K562 (cell line): ENCODE data around the gene SNX15. TPM values are rescaled to one million over a fixed set of nuclear protein-coding genes. Genes with fewer than 3 reads are reported as not detected.

Experiments
- E2F3 ChIP-seq: fragments of 250-450 bp; sonication (Bioruptor Pico); IDR thresholded peaks from 2 replicates; pipeline ENCODE4 v1.4.0; 2020; ENCODE audit warnings: mild to moderate bottlenecking
- ETV5 ChIP-seq: sonication (generic); formaldehyde crosslinking; IDR thresholded peaks from 2 replicates; pipeline ENCODE4 v1.4.0; 2020; ENCODE audit warnings: low read depth, mild to moderate bottlenecking, missing genetic modification reagents
- KLF6 ChIP-seq: fragments of 250-450 bp; sonication (Bioruptor Pico); IDR thresholded peaks from 2 replicates; pipeline ENCODE4 v1.4.0; 2020; ENCODE audit warnings: mild to moderate bottlenecking, moderate library complexity, borderline replicate concordance
- MAZ ChIP-seq, 2 experiments: fragments of 450-650 bp in 1 of 2; sonication (generic) in 1 of 2; formaldehyde crosslinking; IDR thresholded peaks in 1 of 2; conservative IDR thresholded peaks in 1 of 2; 2 replicates each; pipeline versions ENCODE4 v1.4.0 to v1.5.0; 2020; ENCODE audit warnings: mild to moderate bottlenecking in 1 of 2, missing genetic modification reagents in 1 of 2
- RNF2 ChIP-seq: sonication (generic); IDR thresholded peaks from 2 replicates; pipeline ENCODE4 v1.6.1; 2016
- ZBTB1 ChIP-seq: sonication (generic); formaldehyde crosslinking; IDR thresholded peaks from 2 replicates; pipeline ENCODE4 v1.8.1; 2023; ENCODE audit warnings: missing genetic modification reagents, low read depth, mild to moderate bottlenecking, borderline replicate concordance
- ZBTB8A ChIP-seq: fragments of 450-650 bp; IDR thresholded peaks from 2 replicates; pipeline ENCODE4 v1.6.1; 2018; ENCODE audit warnings: mild to moderate bottlenecking, moderate library complexity; ENCODE audit not compliant: partially characterized antibody
- ZNF282 ChIP-seq: sonication (generic); formaldehyde crosslinking; IDR thresholded peaks from 2 replicates; pipeline ENCODE4 v1.8.1; 2023; ENCODE audit warnings: missing genetic modification reagents
- polyA plus RNA-seq, 8 experiments: library from polyadenylated mRNA; depleted of rRNA in 4 of 8; stranded (reverse) in 5 of 8; unstranded in 3 of 8; fragments of >200 nt; fragmentation: Nextera tagmentation in 2 of 8; fragmentation: Illumina TruSeq in 1 of 8; extraction: Ambion mirVana in 2 of 8; extraction: Trizol in 1 of 8; gene quantifications; 2 replicates each; pipeline versions ENCODE4 v1.2.1 to v1.2.3, GENCODE V29; 2011 to 2014; ENCODE audit warnings: inconsistent platforms in 1 of 8, missing spikeins in 1 of 8
- total RNA-seq, 7 experiments: library from RNA; depleted of rRNA in 6 of 7; stranded (reverse); fragments of >200 nt in 6 of 7; fragmentation: Illumina TruSeq in 2 of 7; extraction: Trizol in 2 of 7; gene quantifications; 2 replicates each; pipeline versions ENCODE4 v1.2.1 to v1.2.3, GENCODE V29; 2011 to 2021; ENCODE audit warnings: low replicate concordance in 1 of 7
- TF ChIP-seq, protein P1 (sequence below): sonication (generic); formaldehyde crosslinking; IDR thresholded peaks from 2 replicates; pipeline ENCODE4 v1.8.0; 2023; ENCODE audit warnings: mild to moderate bottlenecking, missing genetic modification reagents
- TF ChIP-seq, protein P2 (sequence below): sonication (generic); formaldehyde crosslinking; IDR thresholded peaks from 2 replicates; pipeline ENCODE4 v1.8.0; 2022; ENCODE audit warnings: mild to moderate bottlenecking, missing genetic modification reagents, borderline replicate concordance
- TF ChIP-seq, protein P3 (sequence below): fragments of 450-650 bp; IDR thresholded peaks from 2 replicates; pipeline ENCODE4 v1.6.1; 2016; ENCODE audit warnings: mild to moderate bottlenecking, moderate library complexity

SNX15 gene
- total and polyA plus RNA-seq, 9 of the 15 experiments (the other 6 are each of a cell fraction or from before 2014, with no cell fraction given): 1.8 to 27.8 (median 15.2) TPM

DNA sequence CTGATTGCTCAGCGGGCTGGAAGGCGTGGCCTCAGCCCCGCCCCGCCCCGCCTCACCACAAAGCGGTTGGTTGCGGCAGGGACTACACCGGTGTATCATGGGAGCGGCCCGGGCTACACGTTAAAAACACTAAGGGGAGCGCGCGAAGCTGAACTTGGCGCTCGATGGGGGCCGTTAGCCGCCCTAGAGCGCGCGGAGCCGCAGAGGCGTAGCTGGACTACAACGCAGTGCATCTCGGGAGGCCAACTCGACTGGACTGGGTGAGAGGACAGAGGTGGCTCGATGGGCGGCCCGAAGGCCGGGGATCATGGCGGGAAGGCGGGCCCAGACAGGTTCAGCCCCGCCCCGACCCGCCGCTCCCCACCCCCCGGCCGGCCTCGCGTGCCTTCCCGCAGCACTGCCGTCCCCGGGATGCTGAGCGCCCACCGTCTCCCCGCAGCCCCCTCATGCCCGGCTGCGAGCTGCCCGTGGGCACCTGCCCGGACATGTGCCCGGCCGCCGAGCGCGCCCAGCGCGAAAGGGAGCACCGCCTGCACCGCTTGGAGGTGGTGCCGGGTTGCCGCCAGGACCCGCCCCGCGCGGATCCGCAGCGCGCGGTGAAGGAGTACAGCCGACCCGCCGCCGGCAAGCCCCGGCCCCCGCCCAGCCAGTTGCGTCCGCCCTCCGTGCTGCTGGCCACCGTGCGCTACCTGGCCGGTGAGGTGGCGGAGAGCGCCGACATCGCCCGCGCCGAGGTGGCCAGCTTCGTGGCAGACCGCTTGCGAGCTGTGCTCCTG lies 13.8 kb downstream of the SNX15 start, which contains the start of gene SAC3D1 (continued):
- TF ChIP-seq RNF2: peak; percentile 35
- no peak for TF ChIP-seq ZBTB8A
- peak; percentile 62 to 71; a peak in 3 of 4 replicates for TF ChIP-seq MAZ (CRISPR knock-in tag; conservative IDR thresholded peaks at IDR 0.05 in 1 of 2, IDR thresholded peaks at IDR 0.05 in 1 of 2)
- TF ChIP-seq, protein P1, sequence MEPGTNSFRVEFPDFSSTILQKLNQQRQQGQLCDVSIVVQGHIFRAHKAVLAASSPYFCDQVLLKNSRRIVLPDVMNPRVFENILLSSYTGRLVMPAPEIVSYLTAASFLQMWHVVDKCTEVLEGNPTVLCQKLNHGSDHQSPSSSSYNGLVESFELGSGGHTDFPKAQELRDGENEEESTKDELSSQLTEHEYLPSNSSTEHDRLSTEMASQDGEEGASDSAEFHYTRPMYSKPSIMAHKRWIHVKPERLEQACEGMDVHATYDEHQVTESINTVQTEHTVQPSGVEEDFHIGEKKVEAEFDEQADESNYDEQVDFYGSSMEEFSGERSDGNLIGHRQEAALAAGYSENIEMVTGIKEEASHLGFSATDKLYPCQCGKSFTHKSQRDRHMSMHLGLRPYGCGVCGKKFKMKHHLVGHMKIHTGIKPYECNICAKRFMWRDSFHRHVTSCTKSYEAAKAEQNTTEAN (CRISPR knock-in tag): 0 out of 2 replicates have a peak, but pooled peaks have one; percentile 49
- TF ChIP-seq, protein P2, sequence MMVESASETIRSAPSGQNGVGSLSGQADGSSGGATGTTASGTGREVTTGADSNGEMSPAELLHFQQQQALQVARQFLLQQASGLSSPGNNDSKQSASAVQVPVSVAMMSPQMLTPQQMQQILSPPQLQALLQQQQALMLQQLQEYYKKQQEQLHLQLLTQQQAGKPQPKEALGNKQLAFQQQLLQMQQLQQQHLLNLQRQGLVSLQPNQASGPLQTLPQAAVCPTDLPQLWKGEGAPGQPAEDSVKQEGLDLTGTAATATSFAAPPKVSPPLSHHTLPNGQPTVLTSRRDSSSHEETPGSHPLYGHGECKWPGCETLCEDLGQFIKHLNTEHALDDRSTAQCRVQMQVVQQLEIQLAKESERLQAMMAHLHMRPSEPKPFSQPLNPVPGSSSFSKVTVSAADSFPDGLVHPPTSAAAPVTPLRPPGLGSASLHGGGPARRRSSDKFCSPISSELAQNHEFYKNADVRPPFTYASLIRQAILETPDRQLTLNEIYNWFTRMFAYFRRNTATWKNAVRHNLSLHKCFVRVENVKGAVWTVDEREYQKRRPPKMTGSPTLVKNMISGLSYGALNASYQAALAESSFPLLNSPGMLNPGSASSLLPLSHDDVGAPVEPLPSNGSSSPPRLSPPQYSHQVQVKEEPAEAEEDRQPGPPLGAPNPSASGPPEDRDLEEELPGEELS (CRISPR knock-in tag): peak; percentile 40; the same call in 1 of the 2 replicates
- TF ChIP-seq, protein P3, sequence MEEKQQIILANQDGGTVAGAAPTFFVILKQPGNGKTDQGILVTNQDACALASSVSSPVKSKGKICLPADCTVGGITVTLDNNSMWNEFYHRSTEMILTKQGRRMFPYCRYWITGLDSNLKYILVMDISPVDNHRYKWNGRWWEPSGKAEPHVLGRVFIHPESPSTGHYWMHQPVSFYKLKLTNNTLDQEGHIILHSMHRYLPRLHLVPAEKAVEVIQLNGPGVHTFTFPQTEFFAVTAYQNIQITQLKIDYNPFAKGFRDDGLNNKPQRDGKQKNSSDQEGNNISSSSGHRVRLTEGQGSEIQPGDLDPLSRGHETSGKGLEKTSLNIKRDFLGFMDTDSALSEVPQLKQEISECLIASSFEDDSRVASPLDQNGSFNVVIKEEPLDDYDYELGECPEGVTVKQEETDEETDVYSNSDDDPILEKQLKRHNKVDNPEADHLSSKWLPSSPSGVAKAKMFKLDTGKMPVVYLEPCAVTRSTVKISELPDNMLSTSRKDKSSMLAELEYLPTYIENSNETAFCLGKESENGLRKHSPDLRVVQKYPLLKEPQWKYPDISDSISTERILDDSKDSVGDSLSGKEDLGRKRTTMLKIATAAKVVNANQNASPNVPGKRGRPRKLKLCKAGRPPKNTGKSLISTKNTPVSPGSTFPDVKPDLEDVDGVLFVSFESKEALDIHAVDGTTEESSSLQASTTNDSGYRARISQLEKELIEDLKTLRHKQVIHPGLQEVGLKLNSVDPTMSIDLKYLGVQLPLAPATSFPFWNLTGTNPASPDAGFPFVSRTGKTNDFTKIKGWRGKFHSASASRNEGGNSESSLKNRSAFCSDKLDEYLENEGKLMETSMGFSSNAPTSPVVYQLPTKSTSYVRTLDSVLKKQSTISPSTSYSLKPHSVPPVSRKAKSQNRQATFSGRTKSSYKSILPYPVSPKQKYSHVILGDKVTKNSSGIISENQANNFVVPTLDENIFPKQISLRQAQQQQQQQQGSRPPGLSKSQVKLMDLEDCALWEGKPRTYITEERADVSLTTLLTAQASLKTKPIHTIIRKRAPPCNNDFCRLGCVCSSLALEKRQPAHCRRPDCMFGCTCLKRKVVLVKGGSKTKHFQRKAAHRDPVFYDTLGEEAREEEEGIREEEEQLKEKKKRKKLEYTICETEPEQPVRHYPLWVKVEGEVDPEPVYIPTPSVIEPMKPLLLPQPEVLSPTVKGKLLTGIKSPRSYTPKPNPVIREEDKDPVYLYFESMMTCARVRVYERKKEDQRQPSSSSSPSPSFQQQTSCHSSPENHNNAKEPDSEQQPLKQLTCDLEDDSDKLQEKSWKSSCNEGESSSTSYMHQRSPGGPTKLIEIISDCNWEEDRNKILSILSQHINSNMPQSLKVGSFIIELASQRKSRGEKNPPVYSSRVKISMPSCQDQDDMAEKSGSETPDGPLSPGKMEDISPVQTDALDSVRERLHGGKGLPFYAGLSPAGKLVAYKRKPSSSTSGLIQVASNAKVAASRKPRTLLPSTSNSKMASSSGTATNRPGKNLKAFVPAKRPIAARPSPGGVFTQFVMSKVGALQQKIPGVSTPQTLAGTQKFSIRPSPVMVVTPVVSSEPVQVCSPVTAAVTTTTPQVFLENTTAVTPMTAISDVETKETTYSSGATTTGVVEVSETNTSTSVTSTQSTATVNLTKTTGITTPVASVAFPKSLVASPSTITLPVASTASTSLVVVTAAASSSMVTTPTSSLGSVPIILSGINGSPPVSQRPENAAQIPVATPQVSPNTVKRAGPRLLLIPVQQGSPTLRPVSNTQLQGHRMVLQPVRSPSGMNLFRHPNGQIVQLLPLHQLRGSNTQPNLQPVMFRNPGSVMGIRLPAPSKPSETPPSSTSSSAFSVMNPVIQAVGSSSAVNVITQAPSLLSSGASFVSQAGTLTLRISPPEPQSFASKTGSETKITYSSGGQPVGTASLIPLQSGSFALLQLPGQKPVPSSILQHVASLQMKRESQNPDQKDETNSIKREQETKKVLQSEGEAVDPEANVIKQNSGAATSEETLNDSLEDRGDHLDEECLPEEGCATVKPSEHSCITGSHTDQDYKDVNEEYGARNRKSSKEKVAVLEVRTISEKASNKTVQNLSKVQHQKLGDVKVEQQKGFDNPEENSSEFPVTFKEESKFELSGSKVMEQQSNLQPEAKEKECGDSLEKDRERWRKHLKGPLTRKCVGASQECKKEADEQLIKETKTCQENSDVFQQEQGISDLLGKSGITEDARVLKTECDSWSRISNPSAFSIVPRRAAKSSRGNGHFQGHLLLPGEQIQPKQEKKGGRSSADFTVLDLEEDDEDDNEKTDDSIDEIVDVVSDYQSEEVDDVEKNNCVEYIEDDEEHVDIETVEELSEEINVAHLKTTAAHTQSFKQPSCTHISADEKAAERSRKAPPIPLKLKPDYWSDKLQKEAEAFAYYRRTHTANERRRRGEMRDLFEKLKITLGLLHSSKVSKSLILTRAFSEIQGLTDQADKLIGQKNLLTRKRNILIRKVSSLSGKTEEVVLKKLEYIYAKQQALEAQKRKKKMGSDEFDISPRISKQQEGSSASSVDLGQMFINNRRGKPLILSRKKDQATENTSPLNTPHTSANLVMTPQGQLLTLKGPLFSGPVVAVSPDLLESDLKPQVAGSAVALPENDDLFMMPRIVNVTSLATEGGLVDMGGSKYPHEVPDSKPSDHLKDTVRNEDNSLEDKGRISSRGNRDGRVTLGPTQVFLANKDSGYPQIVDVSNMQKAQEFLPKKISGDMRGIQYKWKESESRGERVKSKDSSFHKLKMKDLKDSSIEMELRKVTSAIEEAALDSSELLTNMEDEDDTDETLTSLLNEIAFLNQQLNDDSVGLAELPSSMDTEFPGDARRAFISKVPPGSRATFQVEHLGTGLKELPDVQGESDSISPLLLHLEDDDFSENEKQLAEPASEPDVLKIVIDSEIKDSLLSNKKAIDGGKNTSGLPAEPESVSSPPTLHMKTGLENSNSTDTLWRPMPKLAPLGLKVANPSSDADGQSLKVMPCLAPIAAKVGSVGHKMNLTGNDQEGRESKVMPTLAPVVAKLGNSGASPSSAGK: peak; percentile 31; the same call in 1 of the 2 replicates
- peak; percentile 22; the same call in 1 of the 2 replicates for TF ChIP-seq KLF6 (CRISPR knock-in tag)
- 0 out of 2 replicates have a peak, but pooled peaks have one; percentile 80 for TF ChIP-seq ZNF282
- no peak for TF ChIP-seq ETV5 (CRISPR knock-in tag)
- TF ChIP-seq E2F3: peak; percentile 82
- TF ChIP-seq ZBTB1 (CRISPR knock-in tag): peak; percentile 66; the same call in 1 of the 2 replicates
